PC-9 (cell line): ENCODE data around the gene NDUFV3. TPM values are rescaled to one million over a fixed set of nuclear protein-coding genes. Genes with fewer than 3 reads are reported as not detected.

Experiments
- BruUV-seq: library from RNA; stranded (reverse); fragments of 400-500 nt; replicated peaks from 2 replicates; lab custom pipeline; 2021; lab: Mats Ljungman, UMichigan
- CTCF ChIA-PET: fragments of 300-600 bp; sonication (Branson Sonifier 250); formaldehyde crosslinking; loops from one replicate; lab custom pipeline; 2022; ENCODE audit warnings: antibody characterized with exemption; lab: Charles Lee
- POLR2A ChIA-PET: fragments of 300-600 bp; sonication (Branson Sonifier 250); formaldehyde crosslinking; loops from one replicate; lab custom pipeline; 2022; ENCODE audit warnings: antibody characterized with exemption; ENCODE audit not compliant: unreplicated experiment; lab: Charles Lee
- DNase-seq, 2 experiments: peaks; one replicate each; pipeline versions ENCODE4 v3.0.0 to v3.0.0-alpha.2; 2015 to 2022; ENCODE audit warnings: mixed read lengths in 1 of 2
- H2AFZ ChIP-seq: fragments of 200-600 bp; sonication (generic); 2 replicates; pipeline ENCODE4 v1.8.1; 2017; ENCODE audit warnings: antibody characterized with exemption
- H3F3A ChIP-seq: fragments of 200-600 bp; sonication (generic); 2 replicates; pipeline ENCODE4 v1.8.1; 2017; ENCODE audit warnings: antibody characterized with exemption, mild to moderate bottlenecking, low read depth; ENCODE audit not compliant: insufficient read depth
- H3K27ac ChIP-seq: fragments of 200-600 bp; sonication (generic); 2 replicates; pipeline ENCODE4 v1.6.1; 2016; ENCODE audit warnings: mixed run types
- H3K27me3 ChIP-seq: fragments of 200-600 bp; sonication (generic); 2 replicates; pipeline ENCODE4 v1.6.1; 2016; ENCODE audit warnings: low read depth, mixed run types; ENCODE audit not compliant: insufficient read depth
- H3K36me3 ChIP-seq: fragments of 200-600 bp; sonication (generic); 2 replicates; pipeline ENCODE4 v1.6.1; 2016; ENCODE audit warnings: low read depth, mixed run types
- H3K4me1 ChIP-seq: fragments of 200-600 bp; sonication (generic); replicated peaks from 2 replicates; pipeline ENCODE4 v1.6.1; 2016; ENCODE audit warnings: mixed run types; ENCODE audit not compliant: insufficient read depth
- H3K4me2 ChIP-seq: fragments of 200-600 bp; sonication (generic); 2 replicates; pipeline ENCODE4 v1.6.1; 2017; ENCODE audit warnings: mixed run types
- H3K4me3 ChIP-seq: fragments of 200-600 bp; sonication (generic); 2 replicates; pipeline ENCODE4 v1.6.1; 2016; ENCODE audit warnings: mixed run types
- H3K79me2 ChIP-seq: fragments of 200-600 bp; sonication (generic); 2 replicates; pipeline ENCODE4 v1.6.1; 2017; ENCODE audit warnings: low read depth, mixed run types
- H3K9me2 ChIP-seq: fragments of 200-600 bp; sonication (generic); 2 replicates; pipeline ENCODE4 v1.8.1; 2017; ENCODE audit warnings: mild to moderate bottlenecking; ENCODE audit not compliant: insufficient read depth
- H3K9me3 ChIP-seq: fragments of 200-600 bp; sonication (generic); 2 replicates; pipeline ENCODE4 v1.8.1; 2016; ENCODE audit warnings: low read depth; ENCODE audit not compliant: insufficient read depth
- H4K20me1 ChIP-seq: fragments of 200-600 bp; sonication (generic); 2 replicates; pipeline ENCODE4 v1.8.1; 2017; ENCODE audit not compliant: insufficient read depth
- EZH2 ChIP-seq: fragments of 200-600 bp; sonication (generic); IDR thresholded peaks from 2 replicates; pipeline ENCODE4 v1.8.0; 2017; ENCODE audit warnings: antibody characterized with exemption, low read depth
- intact Hi-C: fragments of 100-400 bp; cut with micrococcal nuclease; formaldehyde crosslinking; loops from one replicate; pipeline ENCODE4 v1.10.0; 2022; ENCODE audit not compliant: unreplicated experiment
- microRNA-seq: library from miRNA; unstranded; fragments of <30 nt; microRNA quantifications from one replicate; pipeline ENCODE4 v1.2.0, GENCODE V29; 2021; ENCODE audit warnings: borderline number of aligned reads, borderline replicate concordance
- total RNA-seq: library from RNA; stranded (reverse); gene quantifications from 2 replicates; pipeline ENCODE4 v1.2.3, GENCODE V29; 2021
- TF ChIP-seq, protein P1 (sequence below): fragments of 200-600 bp; sonication (generic); conservative IDR thresholded peaks from 2 replicates; pipeline ENCODE4 v1.6.1; 2017; ENCODE audit warnings: mixed run types, antibody characterized with exemption, mild to moderate bottlenecking, moderate library complexity

The NDUFV3 gene
- total RNA-seq, 1 experiment from 2014 or later = 20.7 TPM

GRCh38 chr21:42962380-42963007, 69.4 kb downstream of the NDUFV3 start:
- no peak overlapping the region for H3K27ac ChIP-seq
- POLR2A ChIA-PET = interaction anchor here (0.5 to 0.7 kb wide), 2 partner anchors 12 to 29 kb away, joined by 7 to 13 read pairs; partner anchors contain the start of gene PKNOX1
- no peak for DNase-seq

More at GRCh38 chr21:42962380-42963007, 69.4 kb downstream of the NDUFV3 start:
- Histone ChIP-seq H3K9me2 (no peaks in the 10 kb centered on the region), H3K4me3 (no peak overlapping the region), H3K79me2 (no peaks in the 10 kb centered on the region), H3K4me1 (no peaks in the 10 kb centered on the region), H3K4me2 (no peak overlapping the region), H3K27me3 (no peaks in the 10 kb centered on the region), H2AFZ (no peak overlapping the region), H3K9me3 (no peaks in the 10 kb centered on the region), H3K36me3 (no peaks in the 10 kb centered on the region), H4K20me1 (no peaks in the 10 kb centered on the region), H3F3A (no peaks in the 10 kb centered on the region)
- TF ChIP-seq, protein P1, sequence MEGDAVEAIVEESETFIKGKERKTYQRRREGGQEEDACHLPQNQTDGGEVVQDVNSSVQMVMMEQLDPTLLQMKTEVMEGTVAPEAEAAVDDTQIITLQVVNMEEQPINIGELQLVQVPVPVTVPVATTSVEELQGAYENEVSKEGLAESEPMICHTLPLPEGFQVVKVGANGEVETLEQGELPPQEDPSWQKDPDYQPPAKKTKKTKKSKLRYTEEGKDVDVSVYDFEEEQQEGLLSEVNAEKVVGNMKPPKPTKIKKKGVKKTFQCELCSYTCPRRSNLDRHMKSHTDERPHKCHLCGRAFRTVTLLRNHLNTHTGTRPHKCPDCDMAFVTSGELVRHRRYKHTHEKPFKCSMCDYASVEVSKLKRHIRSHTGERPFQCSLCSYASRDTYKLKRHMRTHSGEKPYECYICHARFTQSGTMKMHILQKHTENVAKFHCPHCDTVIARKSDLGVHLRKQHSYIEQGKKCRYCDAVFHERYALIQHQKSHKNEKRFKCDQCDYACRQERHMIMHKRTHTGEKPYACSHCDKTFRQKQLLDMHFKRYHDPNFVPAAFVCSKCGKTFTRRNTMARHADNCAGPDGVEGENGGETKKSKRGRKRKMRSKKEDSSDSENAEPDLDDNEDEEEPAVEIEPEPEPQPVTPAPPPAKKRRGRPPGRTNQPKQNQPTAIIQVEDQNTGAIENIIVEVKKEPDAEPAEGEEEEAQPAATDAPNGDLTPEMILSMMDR = no peak
- TF ChIP-seq EZH2 = no peak
- CTCF ChIA-PET = interaction anchor here (0.7 kb wide), 1 partner anchor 552 kb away, joined by 3 read pairs; no protein-coding TSS in a partner anchor
- no TSS peak for BruUV-seq
- intact Hi-C loops = no loop called here

Small RNA genes within 50 kb of the gene (microRNA-seq; reads per million reads assigned to microRNA genes)
- gene MIR5692B = not detected

Other genes with a start within 250 kb of the NDUFV3 start
- 8.4 and 9.4 TPM in 2 replicates for gene PDE9A, start 239.7 kb upstream of the NDUFV3 start, total RNA-seq
- gene WDR4, start 13.8 kb upstream of the NDUFV3 start, total RNA-seq = 17.6 and 18.7 TPM in 2 replicates
- gene ERVH48-1, start 32.3 kb downstream of the NDUFV3 start, total RNA-seq = not detected in 2 replicates
- gene PKNOX1, start 81.3 kb downstream of the NDUFV3 start, total RNA-seq = 8.9 and 17.1 TPM in 2 replicates
- gene CBS, start 182.5 kb downstream of the NDUFV3 start, total RNA-seq = 102 and 108 TPM in 2 replicates
- gene U2AF1, start 214.3 kb downstream of the NDUFV3 start, total RNA-seq = 33.5 and 48.8 TPM in 2 replicates